Stromal cell of bone marrow (primary cell): Measurements from ENCODE around the gene TRAM2.
A peak's percentile ranks its signal among the peaks of the same experiment; 100 is the strongest.

ENCODE experiments used
- DNase-seq: peaks from one replicate; pipeline ENCODE4 v3.0.0-alpha.2; 2012; ENCODE audit warnings: low read depth

Gene TRAM2

GRCh38 chr6:52545406-52546119 is 31.3 kb downstream of the TRAM2 start:
- DNase-seq: no peak

GRCh38 chr6:52544602-52545405 is 32.1 kb downstream of the TRAM2 start:
- DNase-seq: no peak

GRCh38 chr6:52543729-52544601 is 32.9 kb downstream of the TRAM2 start:
- no peak for DNase-seq

DNA sequence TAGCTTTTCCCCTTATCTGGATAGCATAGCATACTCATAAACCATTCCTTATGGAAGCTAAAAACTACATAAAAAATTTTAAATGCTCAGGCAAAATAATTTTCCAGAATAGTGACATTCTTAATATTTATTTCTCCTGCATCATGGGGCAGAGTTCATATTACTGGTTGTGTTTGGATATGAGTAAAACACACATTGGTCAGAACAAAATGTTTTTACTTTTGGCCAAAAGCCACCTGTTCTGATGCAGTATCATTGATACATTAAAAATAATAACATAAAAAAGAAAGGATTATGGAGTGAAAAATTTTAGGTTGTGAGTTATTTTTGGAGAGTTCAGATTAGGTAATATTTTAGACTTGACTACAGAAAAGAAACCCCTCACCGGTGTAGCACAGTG is 33.6 kb downstream of the TRAM2 start:
- peak; percentile 48 for DNase-seq

DNA sequence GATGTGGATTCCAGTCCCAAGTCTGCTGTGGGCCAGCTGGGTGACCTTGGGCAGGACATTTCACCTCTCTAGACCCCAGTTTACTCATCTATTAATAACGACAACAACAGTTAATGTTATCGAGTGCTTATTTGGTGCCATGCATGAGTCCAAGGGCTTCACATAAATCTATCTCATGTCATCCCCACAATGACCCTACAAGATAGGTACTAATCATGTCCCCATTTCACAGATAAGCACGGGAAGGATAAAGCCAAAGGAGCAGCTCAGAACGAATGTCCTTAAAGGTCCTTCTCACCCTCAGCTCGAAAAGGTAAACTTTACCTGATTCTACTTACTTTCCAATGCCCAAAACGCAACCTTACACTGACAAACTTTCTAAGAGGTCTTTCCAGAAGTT is 35.7 kb downstream of the TRAM2 start:
- no peak for DNase-seq

GRCh38 chr6:52540286-52540902 is 36.5 kb downstream of the TRAM2 start:
- no peak for DNase-seq

- DNase-seq: peak; percentile 39
These were observed 37.3 kb downstream of the TRAM2 start for GRCh38 chr6:52539607-52540006.

DNA sequence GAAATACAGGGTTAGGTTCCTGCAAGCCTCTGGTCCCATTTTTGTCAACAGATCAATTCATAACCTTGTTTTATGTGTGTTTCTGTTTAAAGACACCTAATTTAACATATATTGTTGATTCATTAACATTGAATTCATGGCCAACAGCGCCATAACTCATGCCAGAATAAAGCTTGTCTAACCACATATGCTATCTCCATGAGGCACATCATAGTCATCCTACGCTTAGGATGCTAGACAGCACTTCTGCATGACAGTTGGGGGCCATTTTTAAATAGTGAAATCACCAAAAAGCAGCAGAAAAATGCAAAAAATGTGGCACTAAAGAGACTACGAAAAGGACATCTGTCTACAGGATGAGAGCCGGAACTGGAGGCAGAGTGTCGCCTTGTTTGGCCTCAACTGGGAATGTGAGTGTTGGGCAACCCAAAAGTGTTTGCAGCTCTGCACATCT is 37.9 kb downstream of the TRAM2 start:
- DNase-seq: no peak

DNA sequence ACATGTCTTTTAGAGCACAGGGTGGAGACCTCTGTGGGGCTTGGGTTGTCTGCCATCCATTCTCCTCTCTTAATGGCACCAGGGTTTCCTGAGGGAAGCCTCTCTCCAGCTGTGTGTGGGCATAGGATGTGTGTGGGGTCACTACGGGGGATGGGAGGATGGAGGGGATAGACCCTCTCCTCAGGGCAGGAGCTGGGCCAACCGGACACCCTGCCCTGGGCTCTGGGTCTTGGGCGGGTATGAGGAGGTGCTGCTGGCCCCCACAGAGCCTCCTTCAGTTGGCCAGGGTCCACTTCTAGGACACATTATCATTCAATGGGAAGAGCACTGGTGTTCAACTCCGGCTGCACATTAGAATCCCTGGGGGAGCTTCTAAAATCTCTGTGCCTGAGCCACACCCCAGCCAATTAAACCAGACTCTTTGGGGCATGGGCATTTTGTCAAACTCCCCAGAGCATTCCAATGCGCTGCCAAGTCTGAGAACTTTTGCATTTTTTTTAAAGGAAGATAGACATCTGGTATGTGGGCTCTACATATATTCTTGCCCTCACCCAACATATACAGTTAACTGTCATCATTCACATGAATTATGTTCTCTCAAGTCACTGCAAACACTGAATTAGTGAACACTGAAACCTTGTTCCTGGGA is 38.5 kb downstream of the TRAM2 start:
- no peak for DNase-seq

GRCh38 chr6:52537001-52537753 is 39.7 kb downstream of the TRAM2 start:
- DNase-seq: no peak

GRCh38 chr6:52536424-52536916 is 40.4 kb downstream of the TRAM2 start:
- DNase-seq: no peak

DNA sequence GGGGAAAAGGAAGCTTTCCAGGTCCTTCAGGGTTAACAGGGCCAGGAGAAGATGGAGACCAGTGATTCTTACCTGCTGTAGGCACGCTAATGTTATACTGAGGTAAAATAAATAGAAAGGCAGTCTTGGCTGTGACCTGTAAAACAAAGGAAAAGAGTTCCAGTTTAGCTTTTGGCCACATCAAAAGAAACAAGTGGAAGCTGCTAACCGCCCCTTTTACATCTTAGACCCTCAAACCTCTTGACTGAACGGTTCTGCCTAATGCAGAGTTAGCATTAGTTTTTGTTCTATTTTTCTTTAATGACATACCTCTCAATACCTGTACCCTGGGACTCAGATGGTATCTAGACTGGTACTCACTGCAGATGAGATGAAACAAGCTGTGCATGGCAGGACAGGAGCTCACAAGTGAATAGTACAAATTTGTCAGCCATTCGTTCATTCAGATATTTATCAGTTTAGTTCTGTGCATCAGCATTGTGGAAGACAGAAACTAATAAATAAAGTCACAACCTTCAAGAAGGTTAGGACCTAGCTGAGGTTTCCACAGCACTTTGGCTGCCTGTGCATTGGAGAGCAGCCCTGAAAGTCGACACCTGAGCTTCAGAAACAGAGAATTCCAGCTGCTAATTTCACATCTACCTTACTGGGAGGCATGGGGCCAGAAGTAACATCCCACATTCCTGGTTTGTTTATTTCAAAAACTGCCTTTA is 41.0 kb downstream of the TRAM2 start:
- DNase-seq: no peak

- no peak for DNase-seq
These were observed 41.9 kb downstream of the TRAM2 start for GRCh38 chr6:52534966-52535390.

DNA sequence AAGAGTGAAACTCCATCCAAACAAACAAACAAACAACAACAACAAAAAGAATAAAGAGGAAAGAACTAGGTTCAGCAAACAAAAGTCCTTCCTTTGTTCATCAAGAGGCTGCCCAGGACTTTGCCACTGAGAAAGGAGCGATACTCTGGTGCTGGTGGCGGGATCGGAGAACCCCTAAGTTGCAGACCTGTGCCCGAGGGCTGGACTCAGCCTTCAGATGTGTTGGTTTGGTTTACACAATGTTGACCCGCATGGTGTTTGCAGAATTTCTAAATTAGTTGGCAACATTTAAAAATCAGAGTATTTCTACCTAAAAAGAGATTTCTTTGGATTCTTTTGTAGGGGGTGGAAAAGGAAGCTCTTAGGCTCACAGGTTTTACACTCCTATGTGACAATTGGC is 42.5 kb downstream of the TRAM2 start:
- no peak for DNase-seq

DNA sequence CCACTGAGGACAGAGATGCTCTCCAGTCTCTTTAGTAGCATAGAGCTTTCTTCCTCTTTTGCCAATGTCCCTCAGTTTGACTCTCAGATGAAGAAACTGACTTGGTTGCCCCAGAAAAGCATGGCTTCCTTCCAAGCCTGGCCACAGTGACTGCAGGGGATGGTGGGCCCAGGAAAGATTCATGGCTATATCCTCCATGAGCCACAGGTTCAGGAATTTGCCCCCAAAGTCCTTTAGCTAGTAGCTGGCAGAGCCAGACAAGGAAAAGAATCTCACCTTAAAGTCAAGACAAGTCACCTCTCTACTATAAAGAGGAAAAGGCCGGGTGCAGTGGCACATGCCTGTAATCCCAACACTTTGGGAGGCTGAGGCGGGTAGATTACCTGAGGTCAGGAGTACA is 43.4 kb downstream of the TRAM2 start:
- DNase-seq: no peak

- DNase-seq: no peak
These were observed 44.4 kb downstream of the TRAM2 start for GRCh38 chr6:52532457-52532856.

- DNase-seq: no peak
These were observed 45.0 kb downstream of the TRAM2 start for GRCh38 chr6:52531834-52532233.

GRCh38 chr6:52531396-52531795 is 45.5 kb downstream of the TRAM2 start:
- no peak for DNase-seq

DNA sequence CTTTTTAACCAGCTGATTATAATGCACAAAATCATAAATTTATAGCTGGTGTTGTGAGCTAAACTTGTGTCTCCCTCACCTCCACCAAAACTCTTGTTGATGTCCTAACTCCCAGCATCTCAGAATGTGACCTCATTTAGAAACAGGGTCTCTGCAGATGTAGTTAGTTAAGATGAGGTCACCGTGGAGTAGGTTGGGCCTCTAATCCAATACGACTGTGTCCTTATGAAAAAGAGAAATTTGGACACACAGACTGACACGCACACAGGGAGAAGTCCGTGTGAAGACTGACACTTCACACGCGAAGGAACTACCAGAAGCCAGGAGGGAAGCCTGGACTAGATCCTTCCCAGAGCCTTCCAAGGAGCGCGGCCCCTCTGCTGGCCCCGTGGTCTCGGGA is 46.5 kb downstream of the TRAM2 start:
- DNase-seq: no peak

GRCh38 chr6:52529311-52529710 is 47.5 kb downstream of the TRAM2 start:
- DNase-seq: no peak
